ENCODE data around the gene UBAC2.

DNA sequence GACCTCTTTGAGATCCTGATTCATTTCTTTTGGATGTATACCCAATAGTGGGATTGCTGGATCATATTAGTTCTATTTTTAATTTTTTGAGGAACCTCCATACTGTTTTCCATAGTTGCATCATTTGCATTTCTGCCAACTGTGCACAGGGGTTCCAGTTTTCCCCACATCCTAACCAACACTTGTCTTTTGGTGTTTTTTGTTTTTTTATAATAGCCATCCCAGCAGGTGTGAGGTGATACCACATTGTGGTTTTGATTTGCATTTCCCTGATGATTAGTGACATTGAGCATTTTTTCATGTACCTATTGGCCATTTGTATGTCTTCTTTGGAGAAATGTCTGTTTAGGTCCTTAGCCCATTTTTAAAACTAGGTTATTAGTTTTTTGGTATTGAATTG lies 125.4 kb downstream of the UBAC2 start:
- TF ChIP-seq JUND (IDR thresholded peaks at IDR 0.05): no peak
- TF ChIP-seq TAF1 (conservative IDR thresholded peaks at IDR 0.05): no peak
- TF ChIP-seq, protein P1, sequence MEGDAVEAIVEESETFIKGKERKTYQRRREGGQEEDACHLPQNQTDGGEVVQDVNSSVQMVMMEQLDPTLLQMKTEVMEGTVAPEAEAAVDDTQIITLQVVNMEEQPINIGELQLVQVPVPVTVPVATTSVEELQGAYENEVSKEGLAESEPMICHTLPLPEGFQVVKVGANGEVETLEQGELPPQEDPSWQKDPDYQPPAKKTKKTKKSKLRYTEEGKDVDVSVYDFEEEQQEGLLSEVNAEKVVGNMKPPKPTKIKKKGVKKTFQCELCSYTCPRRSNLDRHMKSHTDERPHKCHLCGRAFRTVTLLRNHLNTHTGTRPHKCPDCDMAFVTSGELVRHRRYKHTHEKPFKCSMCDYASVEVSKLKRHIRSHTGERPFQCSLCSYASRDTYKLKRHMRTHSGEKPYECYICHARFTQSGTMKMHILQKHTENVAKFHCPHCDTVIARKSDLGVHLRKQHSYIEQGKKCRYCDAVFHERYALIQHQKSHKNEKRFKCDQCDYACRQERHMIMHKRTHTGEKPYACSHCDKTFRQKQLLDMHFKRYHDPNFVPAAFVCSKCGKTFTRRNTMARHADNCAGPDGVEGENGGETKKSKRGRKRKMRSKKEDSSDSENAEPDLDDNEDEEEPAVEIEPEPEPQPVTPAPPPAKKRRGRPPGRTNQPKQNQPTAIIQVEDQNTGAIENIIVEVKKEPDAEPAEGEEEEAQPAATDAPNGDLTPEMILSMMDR (IDR thresholded peaks at IDR 0.05; ENCODE audit: low read depth, low read length, missing input control): no peak
- TF ChIP-seq, protein P2, sequence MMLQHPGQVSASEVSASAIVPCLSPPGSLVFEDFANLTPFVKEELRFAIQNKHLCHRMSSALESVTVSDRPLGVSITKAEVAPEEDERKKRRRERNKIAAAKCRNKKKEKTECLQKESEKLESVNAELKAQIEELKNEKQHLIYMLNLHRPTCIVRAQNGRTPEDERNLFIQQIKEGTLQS (IDR thresholded peaks at IDR 0.05): no peak
- TF ChIP-seq HNF4A (conservative IDR thresholded peaks at IDR 0.05): no peak
- TF ChIP-seq YY1 (IDR thresholded peaks at IDR 0.05): no peak
- TF ChIP-seq EGR1 (IDR thresholded peaks at IDR 0.05; ENCODE audit: low read depth in 2 of 2): no peak
- TF ChIP-seq RAD21 (IDR thresholded peaks at IDR 0.05): no peak
- TF ChIP-seq NR2F2 (IDR thresholded peaks at IDR 0.05): no peak
- no peak for TF ChIP-seq FOXA1 (IDR thresholded peaks at IDR 0.05)
- TF ChIP-seq, protein P3, sequence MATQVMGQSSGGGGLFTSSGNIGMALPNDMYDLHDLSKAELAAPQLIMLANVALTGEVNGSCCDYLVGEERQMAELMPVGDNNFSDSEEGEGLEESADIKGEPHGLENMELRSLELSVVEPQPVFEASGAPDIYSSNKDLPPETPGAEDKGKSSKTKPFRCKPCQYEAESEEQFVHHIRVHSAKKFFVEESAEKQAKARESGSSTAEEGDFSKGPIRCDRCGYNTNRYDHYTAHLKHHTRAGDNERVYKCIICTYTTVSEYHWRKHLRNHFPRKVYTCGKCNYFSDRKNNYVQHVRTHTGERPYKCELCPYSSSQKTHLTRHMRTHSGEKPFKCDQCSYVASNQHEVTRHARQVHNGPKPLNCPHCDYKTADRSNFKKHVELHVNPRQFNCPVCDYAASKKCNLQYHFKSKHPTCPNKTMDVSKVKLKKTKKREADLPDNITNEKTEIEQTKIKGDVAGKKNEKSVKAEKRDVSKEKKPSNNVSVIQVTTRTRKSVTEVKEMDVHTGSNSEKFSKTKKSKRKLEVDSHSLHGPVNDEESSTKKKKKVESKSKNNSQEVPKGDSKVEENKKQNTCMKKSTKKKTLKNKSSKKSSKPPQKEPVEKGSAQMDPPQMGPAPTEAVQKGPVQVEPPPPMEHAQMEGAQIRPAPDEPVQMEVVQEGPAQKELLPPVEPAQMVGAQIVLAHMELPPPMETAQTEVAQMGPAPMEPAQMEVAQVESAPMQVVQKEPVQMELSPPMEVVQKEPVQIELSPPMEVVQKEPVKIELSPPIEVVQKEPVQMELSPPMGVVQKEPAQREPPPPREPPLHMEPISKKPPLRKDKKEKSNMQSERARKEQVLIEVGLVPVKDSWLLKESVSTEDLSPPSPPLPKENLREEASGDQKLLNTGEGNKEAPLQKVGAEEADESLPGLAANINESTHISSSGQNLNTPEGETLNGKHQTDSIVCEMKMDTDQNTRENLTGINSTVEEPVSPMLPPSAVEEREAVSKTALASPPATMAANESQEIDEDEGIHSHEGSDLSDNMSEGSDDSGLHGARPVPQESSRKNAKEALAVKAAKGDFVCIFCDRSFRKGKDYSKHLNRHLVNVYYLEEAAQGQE (IDR thresholded peaks at IDR 0.05): no peak
- TF ChIP-seq, protein P4, sequence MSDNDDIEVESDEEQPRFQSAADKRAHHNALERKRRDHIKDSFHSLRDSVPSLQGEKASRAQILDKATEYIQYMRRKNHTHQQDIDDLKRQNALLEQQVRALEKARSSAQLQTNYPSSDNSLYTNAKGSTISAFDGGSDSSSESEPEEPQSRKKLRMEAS (IDR thresholded peaks at IDR 0.05): no peak
- TF ChIP-seq, protein P5, sequence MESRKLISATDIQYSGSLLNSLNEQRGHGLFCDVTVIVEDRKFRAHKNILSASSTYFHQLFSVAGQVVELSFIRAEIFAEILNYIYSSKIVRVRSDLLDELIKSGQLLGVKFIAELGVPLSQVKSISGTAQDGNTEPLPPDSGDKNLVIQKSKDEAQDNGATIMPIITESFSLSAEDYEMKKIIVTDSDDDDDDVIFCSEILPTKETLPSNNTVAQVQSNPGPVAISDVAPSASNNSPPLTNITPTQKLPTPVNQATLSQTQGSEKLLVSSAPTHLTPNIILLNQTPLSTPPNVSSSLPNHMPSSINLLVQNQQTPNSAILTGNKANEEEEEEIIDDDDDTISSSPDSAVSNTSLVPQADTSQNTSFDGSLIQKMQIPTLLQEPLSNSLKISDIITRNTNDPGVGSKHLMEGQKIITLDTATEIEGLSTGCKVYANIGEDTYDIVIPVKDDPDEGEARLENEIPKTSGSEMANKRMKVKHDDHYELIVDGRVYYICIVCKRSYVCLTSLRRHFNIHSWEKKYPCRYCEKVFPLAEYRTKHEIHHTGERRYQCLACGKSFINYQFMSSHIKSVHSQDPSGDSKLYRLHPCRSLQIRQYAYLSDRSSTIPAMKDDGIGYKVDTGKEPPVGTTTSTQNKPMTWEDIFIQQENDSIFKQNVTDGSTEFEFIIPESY (IDR thresholded peaks at IDR 0.05): no peak
- TF ChIP-seq SP1 (IDR thresholded peaks at IDR 0.05): no peak
